IMR-90 (cell line): ENCODE results near the gene ELL3. TPM values are rescaled to one million over a fixed set of nuclear protein-coding genes. Genes with fewer than 3 reads are reported as not detected.

ENCODE experiments used
- ATAC-seq: fragments of 200-7000 bp; cut with Tn5 transposase; 2 replicates; pipeline ENCODE4 v1.9.1; 2020; ENCODE audit warnings: low read depth, mild to moderate bottlenecking, moderate library complexity
- BruUV-seq: library from RNA; stranded (reverse); fragments of 400-500 nt; replicated peaks from 2 replicates; lab custom pipeline; 2021; lab: Mats Ljungman, UMichigan
- CTCF ChIA-PET: fragments of 300-600 bp; formaldehyde crosslinking; extraction: SDS; loops from one replicate; lab custom pipeline; 2021; ENCODE audit warnings: antibody characterized with exemption; lab: Yijun Ruan, JAX
- POLR2A ChIA-PET: fragments of 300-600 bp; sonication (Branson Sonifier 250); formaldehyde crosslinking; loops from one replicate; lab custom pipeline; 2022; ENCODE audit warnings: antibody characterized with exemption; ENCODE audit not compliant: unreplicated experiment; lab: Charles Lee
- DNase-seq: peaks from one replicate; pipeline ENCODE4 v3.0.0; 2013
- H2AFZ ChIP-seq: replicated peaks from 2 replicates; pipeline ENCODE3; 2013; ENCODE audit warnings: low read length, mild to moderate bottlenecking; ENCODE audit not compliant: poor library complexity
- H2AK5ac ChIP-seq: 2 replicates; pipeline ENCODE4 v1.6.1; 2013; ENCODE audit warnings: low read depth, low read length, inconsistent platforms
- H2AK9ac ChIP-seq: replicated peaks from 2 replicates; pipeline ENCODE3; 2013; ENCODE audit warnings: mild to moderate bottlenecking, low read depth, low read length, moderate library complexity; ENCODE audit not compliant: poor library complexity
- H2BK120ac ChIP-seq: 2 replicates; pipeline ENCODE4 v1.6.1; 2013; ENCODE audit warnings: low read depth, low read length, inconsistent platforms
- H2BK15ac ChIP-seq: 3 replicates; pipeline ENCODE4 v1.6.1; 2013; ENCODE audit warnings: low read depth, low read length, inconsistent platforms
- H2BK20ac ChIP-seq: 2 replicates; pipeline ENCODE4 v1.6.1; 2013; ENCODE audit warnings: low read depth, mild to moderate bottlenecking, inconsistent platforms, low read length, moderate library complexity
- H2BK5ac ChIP-seq: 2 replicates; pipeline ENCODE4 v1.6.1; 2013; ENCODE audit warnings: mild to moderate bottlenecking, low read depth, low read length, inconsistent platforms; ENCODE audit not compliant: poor library complexity, severe bottlenecking
- H3K14ac ChIP-seq: replicated peaks from 2 replicates; pipeline ENCODE4 v1.6.1; 2013; ENCODE audit warnings: low read depth, low read length, inconsistent platforms
- H3K18ac ChIP-seq: 2 replicates; pipeline ENCODE4 v1.6.1; 2013; ENCODE audit warnings: low read depth, low read length, control low read depth
- H3K23ac ChIP-seq: 2 replicates; pipeline ENCODE4 v1.6.1; 2013; ENCODE audit warnings: low read depth, low read length, inconsistent platforms
- H3K27ac ChIP-seq: 2 replicates; pipeline ENCODE4 v1.5.1; 2013; ENCODE audit warnings: mild to moderate bottlenecking, control low read depth, low read length; ENCODE audit not compliant: insufficient read depth
- H3K27me3 ChIP-seq: 2 replicates; pipeline ENCODE4 v1.6.1; 2013; ENCODE audit warnings: low read length; ENCODE audit not compliant: control insufficient read depth, insufficient read depth
- H3K36me3 ChIP-seq: 2 replicates; pipeline ENCODE4 v1.6.1; 2013; ENCODE audit warnings: low read length, mixed read lengths; ENCODE audit not compliant: control insufficient read depth, insufficient read depth
- H3K4ac ChIP-seq: 2 replicates; pipeline ENCODE4 v1.6.1; 2013; ENCODE audit warnings: low read depth, low read length, inconsistent platforms
- H3K4me1 ChIP-seq: 2 replicates; pipeline ENCODE4 v1.6.1; 2013; ENCODE audit warnings: low read length, mixed read lengths; ENCODE audit not compliant: control insufficient read depth, insufficient read depth
- H3K4me2 ChIP-seq: 2 replicates; pipeline ENCODE4 v1.6.1; 2013; ENCODE audit warnings: low read depth, mild to moderate bottlenecking, control low read depth, low read length, moderate library complexity
- H3K4me3 ChIP-seq: 2 replicates; pipeline ENCODE4 v1.5.1; 2013; ENCODE audit warnings: low read depth, mild to moderate bottlenecking, control low read depth, low read length, moderate library complexity; ENCODE audit not compliant: insufficient read depth
- H3K56ac ChIP-seq: 2 replicates; pipeline ENCODE4 v1.6.1; 2013; ENCODE audit warnings: low read length, inconsistent platforms; ENCODE audit not compliant: insufficient read depth; ENCODE audit errors: extremely low read depth
- H3K79me1 ChIP-seq, 2 experiments: 2 replicates each; pipeline ENCODE4 v1.6.1; 2013; ENCODE audit warnings: low read length in 2 of 2, inconsistent platforms in 1 of 2, low read depth in 1 of 2
- H3K9ac ChIP-seq: 2 replicates; pipeline ENCODE4 v1.6.1; 2013; ENCODE audit warnings: low read depth, low read length, control low read depth
- H3K9me1 ChIP-seq: 2 replicates; pipeline ENCODE4 v1.6.1; 2013; ENCODE audit warnings: low read length, inconsistent platforms; ENCODE audit not compliant: insufficient read depth
- H3K9me3 ChIP-seq: 2 replicates; pipeline ENCODE4 v1.6.1; 2013; ENCODE audit warnings: low read length; ENCODE audit not compliant: control insufficient read depth, insufficient read depth
- H4K20me1 ChIP-seq: 2 replicates; pipeline ENCODE4 v1.6.1; 2013; ENCODE audit warnings: low read length, inconsistent platforms; ENCODE audit not compliant: insufficient read depth
- H4K5ac ChIP-seq: 2 replicates; pipeline ENCODE4 v1.6.1; 2013; ENCODE audit warnings: mild to moderate bottlenecking, low read depth, low read length, control low read depth
- H4K8ac ChIP-seq, 2 experiments: 2 replicates each; pipeline ENCODE4 v1.6.1; 2013; ENCODE audit warnings: low read depth in 2 of 2, low read length in 2 of 2, control low read depth in 1 of 2, inconsistent platforms in 1 of 2
- H4K91ac ChIP-seq: 2 replicates; pipeline ENCODE4 v1.6.1; 2013; ENCODE audit warnings: low read depth, low read length, inconsistent platforms; ENCODE audit not compliant: insufficient read depth
- CEBPB ChIP-seq: IDR thresholded peaks from 2 replicates; pipeline ENCODE4 v1.6.1; 2012; ENCODE audit warnings: low read depth, low read length, improper control_type of control experiment
- FOS ChIP-seq: fragments of 150-350 bp; IDR thresholded peaks from 2 replicates; pipeline ENCODE4 v1.6.1; 2016; ENCODE audit warnings: low read depth, low read length
- MAZ ChIP-seq: IDR thresholded peaks from 2 replicates; pipeline ENCODE4 v1.6.1; 2012; ENCODE audit warnings: low read depth, mild to moderate bottlenecking, low read length, improper control_type of control experiment, moderate library complexity, borderline replicate concordance
- MXI1 ChIP-seq: IDR thresholded peaks from 2 replicates; pipeline ENCODE4 v1.6.1; 2012; ENCODE audit warnings: low read depth, mild to moderate bottlenecking, low read length, moderate library complexity, borderline replicate concordance
- POLR2A ChIP-seq: IDR thresholded peaks from 2 replicates; pipeline ENCODE4 v1.6.1; 2012; ENCODE audit warnings: mild to moderate bottlenecking, low read depth, low read length
- WGBS, 2 experiments: methylation state at CpG; one replicate each; pipeline versions ENCODE4 v1.1.5 to v1.1.7; 2013; ENCODE audit warnings: missing lambda C conversion rate in 2 of 2; ENCODE audit not compliant: insufficient read length in 1 of 2; ENCODE audit errors: extremely low coverage in 2 of 2; 5-methylcytosine and 5-hydroxymethylcytosine counted together
- dilution Hi-C: fragments of 300-500 bp; cut with HindIII; formaldehyde crosslinking; loops from one replicate; pipeline ENCODE4 v1.14.3; 2018; ENCODE audit warnings: low sequenced_read_pairs; ENCODE audit not compliant: unreplicated experiment
- in situ Hi-C: fragments of 300-500 bp; cut with MboI; formaldehyde crosslinking; loops from 3 replicates; pipeline ENCODE4 v1.14.3; 2019; ENCODE audit warnings: low sequenced_read_pairs, inconsistent platforms, mixed read lengths
- intact Hi-C: fragments of 100-400 bp; cut with micrococcal nuclease; formaldehyde crosslinking; loops from 2 replicates; pipeline ENCODE4 v1.10.0; 2022
- polyA plus RNA-seq, 3 experiments: library from polyadenylated mRNA; depleted of rRNA; stranded (reverse); fragments of >200 nt; gene quantifications; 2 replicates each; pipeline ENCODE4 v1.2.3, GENCODE V29; 2012; ENCODE audit warnings: low replicate concordance in 1 of 3
- total RNA-seq: library from RNA; depleted of rRNA; stranded (reverse); fragments of >200 nt; gene quantifications from 2 replicates; pipeline ENCODE4 v1.2.3, GENCODE V29; 2012

ELL3 gene
- total and polyA plus RNA-seq, 2 of the 4 experiments (the other 2 are of a cell fraction), result 1.2 to 1.6 TPM

GRCh38 chr15:43800286-43801141, 23.7 kb upstream of the ELL3 start, which contains the start of gene HYPK:
HYPK (plus strand) TSS chr15:43800599; CDS start chr15:43800623, 24 bp downstream.
- peak within 1 kb of the TSS; percentile 92 for H3K9ac ChIP-seq
- H3K14ac ChIP-seq, result peak within 1 kb of the TSS; percentile 91
- peaks cover 13% of the 10 kb centered on the region for H3K9me1 ChIP-seq
- H2AFZ ChIP-seq, result peak within 1 kb of the TSS; percentile 91
- in situ Hi-C loops, result no loop called here
- peak within 1 kb of the TSS; percentile 20; the same call in 1 of the 2 replicates for H2BK120ac ChIP-seq
- peak within 1 kb of the TSS; percentile 80 for H2BK5ac ChIP-seq
- peak; percentile 83 for DNase-seq
- H3K36me3 ChIP-seq, result peaks cover 46% of the 10 kb centered on the region
- H4K8ac ChIP-seq, result peak within 1 kb of the TSS; percentile 77 to 94
- peaks cover 8% of the 10 kb centered on the region for H3K4me1 ChIP-seq
- dilution Hi-C loops, result no loop called here
- H3K4ac ChIP-seq, result peak within 1 kb of the TSS; percentile 84
- CTCF ChIA-PET, result no interaction called here
- peak; percentile 78 for ATAC-seq
- BruUV-seq, result TSS peak; percentile 31
- H3K27ac ChIP-seq, result peak within 1 kb of the TSS; percentile 78
- peak within 1 kb of the TSS; percentile 83 for H2AK9ac ChIP-seq
- peak within 1 kb of the TSS; percentile 82 for H4K5ac ChIP-seq
- POLR2A ChIA-PET, result interaction anchor here (0.6 kb wide), 1 partner anchor 615 kb away, joined by 4 read pairs; the partner anchor contains the start of gene CCNDBP1
- peak within 1 kb of the TSS; percentile 71 for H4K91ac ChIP-seq
- peak within 1 kb of the TSS; percentile 42 for H3K56ac ChIP-seq
- H3K4me3 ChIP-seq, result peak within 1 kb of the TSS; percentile 80
- WGBS, 2 experiments, result 13% methylated on average over 28 of the region's 44 CpGs; no CpG with 5 or more reads in 1 of the 2 experiments
- H3K79me1 ChIP-seq, result peaks cover 12 to 58% of the 10 kb centered on the region in 2 experiments
- peak within 1 kb of the TSS; percentile 91 for H2AK5ac ChIP-seq
- peaks cover 21% of the 10 kb centered on the region for H4K20me1 ChIP-seq
- H2BK20ac ChIP-seq, result peak within 1 kb of the TSS; percentile 46
- H3K23ac ChIP-seq, result peak within 1 kb of the TSS; percentile 77; the same call in 1 of the 2 replicates
- H3K9me3 ChIP-seq, result no peaks in the 10 kb centered on the region
- intact Hi-C loops, result no loop called here
- H2BK15ac ChIP-seq, result peak within 1 kb of the TSS; percentile 46; the same call in 1 of the 3 replicates
- H3K27me3 ChIP-seq, result no peaks in the 10 kb centered on the region
- TF ChIP-seq FOS (no peak), MXI1 (peak; percentile 91), CEBPB (peak; percentile 72), MAZ (no peak; the same call in 1 of the 2 replicates), POLR2A (peak; percentile 72)
- peak within 1 kb of the TSS; percentile 98 for H3K4me2 ChIP-seq
- H3K18ac ChIP-seq, result peak within 1 kb of the TSS; percentile 22
